GM21786 (cell line): ENCODE results near the gene KCNQ1.

ENCODE experiments used
- ATAC-seq: cut with Tn5 transposase; IDR thresholded peaks from one replicate; pipeline ENCODE4 v1.9.1; 2021; ENCODE audit not compliant: unreplicated experiment

Gene KCNQ1

DNA sequence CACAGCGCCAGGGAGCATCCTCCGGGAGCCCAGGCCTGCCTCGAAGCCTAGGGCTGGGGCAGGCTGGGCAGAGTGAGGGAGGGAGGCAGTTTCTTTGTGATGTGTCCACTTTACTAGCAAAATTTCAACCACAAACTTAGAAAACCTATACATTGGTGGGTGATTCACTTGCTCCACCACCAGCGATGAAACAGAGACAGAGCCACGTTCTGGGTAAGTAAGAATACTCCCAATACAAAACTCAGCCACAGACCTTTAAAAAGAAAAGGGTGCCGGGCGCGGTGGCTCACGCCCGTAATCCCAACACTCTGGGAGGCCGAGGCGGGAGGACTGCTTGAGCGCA lies 418.4 kb downstream of the KCNQ1 start:
- ATAC-seq, result no peak

DNA sequence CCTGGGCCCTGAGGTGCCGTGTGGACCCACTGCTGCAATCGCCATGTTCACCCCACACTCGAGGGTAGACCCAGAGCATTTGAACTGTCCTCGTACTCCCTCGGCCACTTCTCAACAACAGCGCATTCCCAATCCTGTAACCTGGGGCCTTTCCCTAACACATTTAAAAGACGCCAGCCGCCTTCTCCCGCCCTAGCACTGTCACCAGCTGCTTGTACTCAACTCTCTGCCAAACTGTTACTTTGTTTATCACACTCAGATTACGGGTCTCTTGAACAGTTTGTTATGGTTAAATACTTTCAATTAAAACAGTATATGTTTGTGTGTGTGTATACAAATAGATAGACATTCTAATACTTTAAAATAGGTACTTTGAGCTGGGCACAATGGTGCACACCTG lies 420.1 kb downstream of the KCNQ1 start:
- no peak for ATAC-seq

DNA sequence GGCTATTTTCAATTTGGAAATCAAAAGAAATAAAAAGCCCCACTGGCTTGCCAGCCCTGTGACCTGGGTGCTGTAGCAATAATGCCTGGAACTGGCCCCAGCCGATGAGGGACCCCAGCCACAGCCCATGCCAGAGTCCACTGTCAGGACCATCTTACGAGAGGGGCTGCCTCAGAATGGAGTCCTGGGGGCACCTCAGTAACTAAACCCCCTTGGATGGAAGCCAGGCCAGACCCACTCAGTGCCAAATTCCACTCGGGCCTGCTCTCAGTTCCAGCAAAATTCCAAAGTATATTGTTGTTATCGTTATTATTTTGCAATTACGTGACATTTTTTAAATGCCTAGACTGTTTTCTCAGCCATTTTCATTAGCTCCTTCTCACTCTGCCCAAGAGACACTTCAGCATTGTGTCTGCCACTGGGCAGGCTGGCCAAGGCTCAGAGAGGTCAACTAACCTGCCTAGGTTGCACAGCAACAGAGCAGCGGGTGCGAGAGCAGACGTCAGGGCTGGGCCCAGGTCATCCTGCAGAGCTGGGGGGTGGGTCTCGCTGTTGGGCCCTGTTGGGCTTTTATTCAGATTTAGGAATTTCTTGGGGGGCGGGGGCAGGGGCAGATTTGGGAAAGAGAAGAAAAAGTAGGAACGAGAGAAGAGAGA lies 421.2 kb downstream of the KCNQ1 start:
- ATAC-seq, result no peak

DNA sequence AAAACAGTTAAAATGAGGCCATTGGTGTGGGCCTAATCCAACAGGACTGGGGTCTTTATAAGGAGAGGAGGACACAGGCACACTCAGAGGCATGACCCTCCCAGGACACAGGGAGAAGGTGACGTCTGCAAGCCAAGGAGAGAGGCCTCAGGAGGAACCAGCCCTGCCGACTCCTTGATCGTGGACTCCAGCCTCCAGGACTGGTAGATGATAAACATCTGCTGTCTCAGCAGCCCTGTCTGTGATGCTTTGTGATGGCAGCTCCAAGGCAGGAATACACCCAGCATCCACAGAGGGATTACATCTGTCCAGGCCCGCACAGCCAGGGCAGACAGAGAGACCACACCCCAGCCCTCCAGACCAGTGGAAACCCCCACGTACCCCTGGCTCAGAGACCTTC lies 422.3 kb downstream of the KCNQ1 start:
- ATAC-seq, result no peak

DNA sequence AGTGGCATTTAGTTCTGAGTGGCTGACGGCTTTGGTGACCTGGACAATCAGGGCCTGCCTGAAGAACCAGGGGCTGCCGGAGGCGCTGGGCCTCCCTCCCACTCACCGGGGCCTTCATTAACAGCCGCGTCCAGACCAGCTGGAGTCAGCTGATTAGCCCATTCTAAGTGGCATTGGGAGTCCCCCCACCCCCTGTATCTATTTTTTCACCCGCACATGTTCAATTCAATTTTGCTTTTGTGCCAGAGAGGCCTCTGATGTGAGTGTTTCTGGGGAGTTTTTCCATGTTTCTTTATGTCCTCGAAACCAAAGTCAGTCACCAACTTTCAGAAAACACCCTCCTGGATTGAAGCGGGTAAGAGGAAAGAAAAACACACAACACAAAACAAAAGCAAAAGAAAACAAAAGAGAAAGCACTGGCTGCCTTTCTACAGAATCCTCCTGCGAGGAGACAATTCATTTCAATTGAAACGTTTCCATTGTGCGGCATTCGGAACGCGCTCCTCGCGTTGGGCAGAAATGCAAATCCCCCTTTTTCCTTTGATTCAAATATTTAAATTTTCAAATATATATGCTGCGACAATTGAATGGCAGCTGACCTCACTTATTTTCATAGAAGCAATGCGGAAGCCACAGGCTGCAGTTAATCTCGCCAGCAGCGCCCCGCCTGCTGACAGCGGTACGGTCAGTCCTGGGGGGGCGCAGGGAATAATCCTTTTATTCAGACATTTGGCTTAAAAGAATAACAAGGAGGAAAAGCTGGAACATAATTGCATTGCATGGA lies 423.1 kb downstream of the KCNQ1 start:
- ATAC-seq, result no peak

DNA sequence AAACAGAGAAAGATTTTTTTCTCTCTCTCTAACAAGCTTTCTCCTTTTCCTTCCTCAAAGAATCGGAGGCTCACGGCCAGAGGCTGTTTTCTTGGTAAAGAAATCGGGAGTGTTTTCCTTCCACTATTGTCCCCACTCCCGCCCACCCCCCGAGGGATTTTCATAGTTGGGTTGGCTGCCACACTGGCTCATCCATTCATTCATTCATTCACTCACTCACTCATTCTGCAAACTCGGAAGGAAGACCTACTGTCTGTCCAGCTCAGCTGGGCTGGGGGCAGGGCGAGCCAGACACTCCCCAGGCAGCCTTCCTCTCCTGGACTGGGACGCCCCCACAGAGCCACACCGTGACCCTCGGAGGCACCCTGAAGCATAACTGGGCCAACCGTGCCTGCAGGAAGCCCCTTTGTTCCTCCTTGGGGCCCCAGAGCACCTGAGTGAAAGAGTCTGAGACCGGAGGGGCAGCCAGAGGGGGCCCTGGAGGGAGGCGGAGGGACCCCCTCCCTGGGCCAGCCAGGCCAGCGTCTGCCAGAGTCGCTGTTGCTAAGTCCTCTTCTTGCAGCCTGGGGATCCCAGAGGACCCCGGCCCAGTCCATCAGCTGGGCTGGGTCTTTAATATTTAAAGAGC lies 423.8 kb downstream of the KCNQ1 start:
- no peak for ATAC-seq

DNA sequence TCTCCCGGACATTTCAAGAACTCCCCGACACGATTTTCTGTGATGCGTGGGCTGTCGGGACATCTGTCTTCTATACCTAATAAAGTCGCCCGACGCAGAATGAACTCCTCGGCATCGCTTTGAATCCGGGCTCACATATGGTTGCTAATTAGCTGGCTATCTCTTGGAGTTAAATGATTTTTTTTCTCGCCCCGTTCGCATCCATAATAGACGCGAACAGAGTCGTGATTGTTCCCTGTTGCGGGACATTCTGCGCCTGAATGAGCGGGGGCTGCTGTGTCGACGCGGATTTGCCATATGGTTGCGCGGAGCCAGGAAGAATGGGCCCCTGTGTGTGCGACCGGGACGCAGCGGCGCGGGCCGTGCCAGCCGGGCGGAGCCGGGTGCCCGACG lies 424.3 kb downstream of the KCNQ1 start:
- no peak for ATAC-seq

DNA sequence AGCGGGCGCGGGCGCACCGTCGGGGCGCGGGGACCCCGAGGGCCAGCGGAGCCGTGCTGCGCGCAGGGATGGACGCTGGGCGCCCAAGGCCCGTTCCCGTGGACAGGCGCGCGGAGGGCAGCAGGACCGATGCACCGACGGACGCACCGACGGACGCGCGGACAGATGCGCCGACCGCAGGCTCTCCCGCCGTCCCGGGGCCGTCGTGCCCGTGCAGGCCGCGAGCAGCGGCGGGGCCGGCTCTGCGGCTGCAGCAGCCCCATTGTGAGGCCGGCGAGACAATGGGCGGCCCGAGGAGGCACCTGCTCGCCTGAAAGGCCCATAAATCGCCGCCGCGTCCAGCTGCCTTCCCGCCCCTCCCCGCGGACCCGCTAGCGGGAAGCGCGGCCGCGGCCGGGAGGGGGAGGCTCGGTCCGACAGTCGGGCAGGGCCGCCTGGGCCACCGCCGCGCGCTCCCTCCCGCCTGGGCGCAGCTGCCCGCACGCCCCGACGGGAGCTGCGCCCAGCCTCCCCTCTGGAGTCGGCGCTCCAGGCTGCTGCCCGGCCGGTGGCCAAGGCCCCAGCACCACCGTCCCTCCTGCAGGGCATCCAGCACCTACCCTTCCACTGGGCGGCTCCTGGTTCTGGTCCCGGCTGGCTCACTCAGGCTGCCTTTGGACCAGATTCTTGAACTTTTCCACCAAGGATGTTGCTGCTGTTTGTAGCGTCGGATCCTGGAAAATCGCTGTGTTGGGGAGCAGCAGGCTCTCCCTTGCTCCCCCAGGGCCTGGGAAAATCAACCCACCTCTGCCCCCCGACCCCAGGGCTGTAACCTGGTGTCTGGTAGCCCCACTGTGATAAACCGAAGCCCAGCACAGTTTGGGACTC lies 425.0 kb downstream of the KCNQ1 start:
- no peak for ATAC-seq

DNA sequence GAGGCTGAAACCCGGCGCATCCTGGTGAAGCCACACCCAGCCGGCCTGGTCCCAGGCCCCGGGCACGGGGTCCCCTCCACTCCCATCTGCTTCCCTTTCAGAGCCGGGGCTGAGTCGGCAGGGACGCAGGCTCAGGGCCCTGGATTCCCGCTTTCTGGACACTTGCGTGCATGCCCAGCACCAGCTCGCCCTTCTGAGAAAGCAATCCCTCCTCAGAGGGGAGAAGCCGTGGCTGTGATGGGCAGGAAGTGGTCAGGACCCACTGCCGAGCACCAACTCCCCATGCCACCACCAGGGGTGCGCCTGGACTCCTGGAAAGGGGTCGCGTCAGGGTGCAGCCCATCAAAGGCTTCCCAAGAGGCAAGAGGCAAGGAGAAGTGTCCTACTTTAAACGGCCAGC lies 425.7 kb downstream of the KCNQ1 start:
- no peak for ATAC-seq

DNA sequence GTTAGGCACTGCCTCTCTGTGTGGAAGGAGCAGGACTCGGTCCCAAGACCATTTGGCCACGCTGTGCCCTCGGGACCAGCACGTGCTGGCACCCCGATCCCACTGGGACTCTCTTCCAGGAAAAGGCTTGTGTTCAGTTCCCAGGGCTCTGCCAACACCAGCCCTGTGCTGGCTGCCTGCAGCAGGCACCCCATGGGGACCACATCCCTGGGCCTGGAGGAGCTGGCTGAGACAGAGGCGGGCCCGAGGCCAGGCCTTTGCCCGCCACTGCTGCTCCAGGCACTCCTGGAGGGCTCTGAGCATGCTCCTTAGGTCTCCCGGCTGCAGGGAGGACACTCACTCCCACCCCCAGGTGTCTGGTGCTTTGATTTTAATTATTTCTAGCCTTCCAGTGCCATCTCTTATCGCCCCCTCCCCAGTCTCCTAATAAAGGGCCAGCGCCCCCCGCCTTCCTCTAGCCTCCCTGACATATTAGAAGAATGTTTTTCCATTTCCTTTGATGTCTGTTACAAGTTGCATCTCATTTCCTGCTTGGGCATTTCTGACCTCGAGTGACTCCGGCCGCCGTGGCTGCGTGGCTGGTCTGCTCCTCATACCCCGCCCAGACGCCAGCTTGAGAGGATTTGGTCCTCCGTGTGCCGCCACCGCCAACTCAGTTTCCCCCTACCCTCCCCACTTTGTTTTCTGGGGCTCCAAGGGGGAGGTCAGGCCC lies 426.3 kb downstream of the KCNQ1 start:
- ATAC-seq, result no peak

DNA sequence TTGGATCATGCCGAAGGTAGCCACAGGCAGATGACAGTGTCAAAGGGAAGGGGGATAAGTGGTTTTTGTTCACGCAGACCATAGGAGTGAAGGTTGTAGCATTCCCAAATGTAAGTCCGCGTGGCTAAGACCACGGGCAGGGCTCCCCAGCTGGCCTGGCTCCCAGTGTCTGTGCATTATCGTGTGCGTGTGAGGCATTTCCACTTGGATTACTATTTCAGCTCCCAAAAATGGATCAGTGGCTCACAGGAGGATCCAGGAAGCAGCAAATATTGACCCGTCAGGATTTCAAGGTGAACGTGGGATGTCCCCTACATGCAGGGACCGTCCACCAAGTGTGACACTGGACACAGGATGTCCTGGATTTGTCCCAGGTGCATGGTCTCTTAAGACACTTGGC lies 430.2 kb downstream of the KCNQ1 start:
- ATAC-seq, result no peak

DNA sequence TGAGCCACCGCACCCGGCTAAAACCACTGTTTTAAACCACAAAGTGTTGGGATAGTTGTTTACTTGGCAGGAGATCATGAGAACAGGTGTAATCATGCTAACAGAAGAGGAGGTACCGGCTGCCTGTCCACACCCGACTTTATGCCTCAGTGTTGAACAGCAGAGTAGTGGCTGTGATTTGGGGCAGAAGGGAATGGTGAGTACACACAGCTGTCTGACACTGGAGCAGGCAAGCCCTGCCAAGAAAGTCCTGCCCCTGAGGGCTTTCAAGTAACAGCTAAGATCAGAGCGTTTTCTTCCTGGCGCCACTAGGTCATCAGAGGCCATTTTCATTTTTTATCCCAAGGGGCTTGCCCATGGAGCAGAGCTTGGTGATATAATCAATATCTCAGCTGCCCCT lies 432.7 kb downstream of the KCNQ1 start:
- ATAC-seq, result no peak

DNA sequence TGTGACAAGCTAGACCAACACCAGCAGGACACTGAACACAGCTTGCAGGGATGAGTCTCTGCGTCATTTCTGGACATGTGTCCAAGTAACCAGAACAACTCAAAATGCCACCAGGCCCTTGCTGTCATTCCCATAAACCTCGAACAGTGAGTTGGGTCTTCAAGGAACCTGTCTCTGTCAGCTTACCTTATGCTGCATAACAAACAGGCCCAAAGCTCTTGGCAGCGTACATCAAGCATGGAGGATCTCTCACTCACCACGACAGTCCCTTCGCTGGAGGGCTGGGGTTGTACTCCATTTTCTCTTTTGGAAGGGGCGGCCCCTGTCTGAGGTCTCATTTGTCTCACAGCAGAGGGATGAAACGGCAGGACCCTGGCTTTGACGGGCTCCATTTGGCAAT lies 434.0 kb downstream of the KCNQ1 start:
- no peak for ATAC-seq

DNA sequence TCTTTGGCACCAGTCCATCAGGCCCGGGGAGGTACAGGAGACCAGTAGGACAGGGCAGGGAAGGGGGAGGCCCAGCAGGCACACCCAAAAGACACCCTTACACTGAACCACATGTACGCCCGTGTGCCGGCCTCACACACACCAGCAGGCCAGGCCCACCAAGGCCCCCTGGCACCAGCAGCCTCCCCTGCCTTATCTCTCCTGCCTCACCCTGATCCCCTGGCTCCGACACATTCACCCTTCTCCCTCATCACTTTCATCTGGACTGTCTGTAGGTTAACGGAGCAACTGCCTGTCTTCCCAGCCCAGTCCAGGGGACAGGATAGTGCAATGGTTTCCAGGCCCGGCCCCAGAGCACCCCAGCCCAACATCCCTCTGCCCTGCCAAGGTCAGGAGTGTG lies 435.8 kb downstream of the KCNQ1 start:
- no peak for ATAC-seq

DNA sequence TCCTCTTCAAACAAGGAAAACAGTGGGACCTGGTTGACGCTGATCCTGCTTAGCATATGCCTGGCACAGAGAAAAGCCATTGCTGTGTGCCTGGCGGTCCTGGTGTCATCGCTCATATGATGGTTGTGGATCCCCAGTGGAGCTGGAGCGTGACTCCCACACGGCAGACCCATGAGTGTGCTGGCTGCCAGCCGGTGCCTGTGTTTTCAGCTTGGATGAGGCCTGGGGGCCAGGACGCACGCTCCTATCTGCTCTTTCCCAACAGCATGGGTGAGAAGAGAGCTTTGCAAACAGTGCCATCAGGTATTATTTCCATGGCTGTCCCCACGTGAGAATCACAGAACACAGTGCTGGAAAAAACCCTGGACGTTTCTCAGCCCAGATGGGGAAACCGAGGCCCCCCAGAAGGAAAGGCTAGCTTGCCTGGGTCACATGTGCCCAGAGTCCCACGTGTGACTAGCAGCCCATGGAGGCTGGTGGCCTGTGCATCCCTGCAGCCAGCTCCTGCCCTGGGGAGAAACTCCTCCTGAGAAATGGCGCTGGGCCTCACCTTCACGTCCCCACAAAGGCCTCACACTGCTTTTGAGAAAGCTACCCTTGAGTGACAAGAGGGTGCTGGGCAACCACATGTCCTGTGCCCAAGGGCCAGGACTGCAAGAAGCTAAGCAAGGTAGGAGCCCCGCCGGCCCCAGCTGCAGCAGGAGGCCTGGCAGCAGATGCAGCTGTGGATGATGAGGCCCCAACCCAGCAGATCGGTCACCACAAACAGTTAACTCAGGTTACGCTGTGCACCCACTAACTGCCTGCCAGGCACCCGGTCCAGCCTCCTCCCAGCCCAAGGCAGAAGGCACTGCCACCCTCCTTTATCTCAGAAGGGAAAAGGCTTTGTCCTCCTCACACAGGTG lies 436.5 kb downstream of the KCNQ1 start:
- no peak for ATAC-seq

DNA sequence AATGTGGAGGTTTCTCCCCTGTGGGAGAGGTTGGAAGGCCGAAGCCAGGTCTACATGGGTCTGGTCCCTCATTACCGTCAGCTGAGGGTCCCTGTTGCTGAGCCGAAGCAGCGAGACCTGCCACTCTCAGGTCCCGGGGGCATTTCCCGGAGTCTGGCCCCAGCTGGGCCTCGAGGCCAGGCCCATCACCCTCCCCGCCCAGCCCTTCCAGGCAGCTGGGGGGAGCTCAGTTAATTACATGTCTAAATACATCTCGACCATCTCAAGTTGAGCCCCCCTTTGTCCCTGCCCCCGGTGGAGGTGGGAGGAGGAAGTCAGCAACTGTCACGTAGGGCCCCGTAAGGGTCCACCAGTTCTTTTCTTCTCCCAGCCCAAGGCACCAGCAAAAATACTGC lies 437.2 kb downstream of the KCNQ1 start:
- ATAC-seq, result no peak

DNA sequence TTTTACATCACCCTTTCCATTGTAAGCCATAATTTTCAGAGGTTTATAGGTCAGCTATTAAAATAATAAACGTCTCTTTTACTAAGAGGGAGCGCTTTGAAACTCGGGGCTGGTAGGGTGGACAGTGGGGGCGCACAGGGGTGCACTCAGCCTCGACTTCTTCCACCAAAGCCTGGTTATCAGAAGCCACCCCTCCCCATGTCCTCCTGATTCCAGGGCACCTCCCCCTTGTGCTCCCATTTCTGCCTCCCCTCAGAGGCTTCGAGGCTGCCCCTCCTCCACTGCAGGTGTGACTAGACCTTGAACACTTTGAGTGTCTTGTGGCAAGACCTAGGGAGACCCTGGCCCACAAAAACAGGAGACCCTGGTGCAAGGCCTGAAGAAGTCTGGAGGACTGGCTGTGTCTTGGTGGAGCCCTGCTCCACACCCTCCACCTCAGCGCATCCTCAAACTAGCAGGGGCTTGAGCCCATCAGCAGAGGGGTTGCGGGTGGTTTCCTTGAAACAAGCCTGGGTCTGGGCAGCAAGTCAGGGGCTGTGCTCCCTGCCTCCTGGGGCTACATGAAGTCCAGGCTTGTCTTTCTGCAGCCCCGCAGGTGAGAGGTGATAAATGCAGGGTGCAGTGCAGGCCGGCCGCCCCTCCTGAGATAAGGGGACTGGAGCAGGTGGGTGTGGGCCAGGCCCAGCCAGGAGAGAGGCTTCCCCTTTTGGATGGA lies 437.7 kb downstream of the KCNQ1 start:
- no peak for ATAC-seq

DNA sequence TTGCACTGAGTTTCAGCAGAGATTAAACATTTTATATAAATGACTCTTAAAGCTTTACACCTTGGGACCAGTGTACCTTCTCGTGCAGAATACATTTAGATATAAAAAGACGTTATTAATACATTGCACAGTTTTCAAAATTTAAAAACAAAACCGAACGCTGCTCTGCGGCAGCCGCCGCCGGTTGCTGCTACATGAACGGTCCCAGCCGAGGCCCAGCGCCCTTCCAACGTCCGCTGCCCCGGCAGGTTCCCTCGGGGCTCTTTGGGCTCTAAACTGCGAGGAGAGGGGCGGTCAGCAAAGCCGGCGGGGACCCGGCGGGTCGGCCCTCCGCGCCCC lies 438.8 kb downstream of the KCNQ1 start:
- no peak for ATAC-seq
